ENCODE data around the gene DRC7.
"Not testable (repeated sequence)": the region's sequence is repeated elsewhere in the genome, so short reads cannot be mapped to it uniquely, and the experiment has no call there.

The DRC7 gene

DNA sequence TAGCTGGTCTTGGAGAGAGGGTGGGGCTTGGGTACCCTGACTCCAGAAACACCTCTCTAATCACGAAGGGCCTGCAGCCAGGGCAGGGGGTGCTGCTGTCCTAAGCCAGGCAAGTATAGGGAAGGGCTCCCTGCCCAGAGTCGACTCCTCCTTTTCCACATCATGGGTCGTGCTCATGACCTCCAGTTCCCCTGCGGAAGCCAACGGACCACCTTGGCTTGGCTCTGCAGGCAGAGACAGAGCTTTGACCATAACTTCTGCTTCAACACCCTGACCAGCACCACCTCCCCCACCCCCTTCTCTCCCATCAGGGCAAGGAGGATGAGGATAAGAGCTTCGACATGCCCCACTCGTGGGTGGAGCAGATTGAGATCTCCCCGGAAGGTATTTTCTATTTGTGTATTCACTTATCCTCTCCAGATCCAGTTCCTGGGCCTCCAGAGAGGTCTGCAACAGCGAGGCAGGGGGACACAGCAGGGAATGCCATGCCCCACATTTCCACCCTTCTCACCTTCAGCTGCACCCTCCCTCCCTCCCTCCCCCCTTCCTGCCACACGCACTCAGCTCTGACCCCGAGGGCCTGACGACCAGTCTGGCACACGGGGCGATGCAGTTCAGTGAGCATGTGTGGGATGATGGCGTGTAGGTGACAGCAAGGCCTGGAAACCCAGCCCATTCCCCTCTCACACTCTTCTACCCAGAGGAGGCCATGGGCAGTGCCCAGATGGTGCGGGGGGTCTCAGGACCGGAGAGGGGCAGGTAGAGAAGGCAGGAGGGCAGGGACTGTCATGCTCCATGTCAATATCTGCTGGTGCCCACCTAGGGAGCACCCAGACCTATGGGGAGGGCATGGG, 27.0 kb downstream of the DRC7 start:
- no peak for DNase-seq

DNA sequence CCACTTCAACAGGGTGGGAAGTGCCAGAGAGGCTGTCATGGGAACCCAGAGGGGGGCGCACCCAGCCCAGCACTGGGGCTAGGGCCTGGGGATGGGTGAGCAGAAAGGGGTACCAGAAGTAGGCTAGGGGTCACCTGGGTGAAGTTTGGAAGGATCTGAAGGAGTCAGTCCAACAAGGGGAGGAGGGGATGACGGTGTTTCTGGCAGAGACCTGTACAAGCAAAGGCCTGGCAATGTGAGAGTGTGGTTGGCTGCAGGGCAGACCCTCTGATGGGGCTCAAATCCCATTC, 27.5 kb downstream of the DRC7 start:
- no peak for DNase-seq

DNA sequence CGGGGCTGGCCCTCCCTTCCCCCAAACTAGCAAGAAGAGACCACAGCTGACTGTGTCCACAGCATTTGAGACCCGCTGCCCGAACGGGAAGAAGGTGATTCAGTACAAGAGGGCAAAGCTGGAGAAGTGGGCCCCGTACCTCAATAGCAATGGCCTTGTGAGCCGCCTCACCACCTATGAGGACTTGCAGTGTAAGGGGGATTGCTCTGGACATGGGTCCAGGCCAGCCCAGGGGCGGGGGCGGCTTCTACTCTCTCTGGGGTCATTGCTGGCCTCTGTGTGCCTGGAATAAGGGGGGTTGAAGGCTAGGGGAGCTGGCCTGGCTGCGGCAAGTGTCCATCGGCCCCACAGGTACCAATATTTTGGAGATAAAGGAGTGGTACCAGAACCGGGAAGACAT, 28.0 kb downstream of the DRC7 start:
- DNase-seq = no peak

DNA sequence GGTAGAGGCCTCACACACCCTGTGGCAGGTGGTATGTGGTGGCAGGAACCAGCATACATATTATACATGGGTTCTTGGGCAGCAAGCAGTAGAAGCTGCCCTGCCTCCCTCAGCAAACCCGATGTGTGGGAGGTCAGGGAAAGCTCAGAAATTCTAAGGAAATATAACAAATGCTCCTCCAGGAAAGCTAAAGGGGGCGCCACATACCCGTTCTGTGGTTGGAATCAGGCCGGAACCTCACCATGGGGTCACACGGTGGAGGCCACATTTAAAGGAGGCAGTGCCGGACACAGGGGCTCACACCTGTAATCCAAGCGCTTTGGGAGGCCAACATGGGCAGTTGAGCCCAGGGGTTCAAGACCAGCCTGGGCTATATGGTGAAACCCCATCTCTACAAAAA, 28.6 kb downstream of the DRC7 start:
- DNase-seq = no peak

DNA sequence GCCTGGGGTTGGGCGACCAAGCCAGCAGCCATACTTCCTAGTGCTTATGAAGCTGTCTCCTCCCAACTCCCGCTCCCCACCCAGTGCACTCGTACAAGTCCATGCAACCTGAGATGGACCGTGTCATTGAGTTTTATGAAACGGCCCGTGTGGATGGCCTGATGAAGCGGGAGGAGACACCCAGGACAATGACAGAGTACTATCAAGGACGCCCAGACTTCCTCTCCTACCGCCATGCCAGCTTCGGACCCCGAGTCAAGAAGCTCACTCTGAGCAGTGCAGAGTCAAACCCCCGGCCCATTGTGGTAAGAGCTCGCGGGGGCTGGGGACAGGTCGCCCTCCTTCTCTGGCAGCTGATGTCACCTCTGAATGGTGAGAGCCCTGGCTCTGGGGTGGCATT, 29.9 kb downstream of the DRC7 start:
- DNase-seq = no peak

DNA sequence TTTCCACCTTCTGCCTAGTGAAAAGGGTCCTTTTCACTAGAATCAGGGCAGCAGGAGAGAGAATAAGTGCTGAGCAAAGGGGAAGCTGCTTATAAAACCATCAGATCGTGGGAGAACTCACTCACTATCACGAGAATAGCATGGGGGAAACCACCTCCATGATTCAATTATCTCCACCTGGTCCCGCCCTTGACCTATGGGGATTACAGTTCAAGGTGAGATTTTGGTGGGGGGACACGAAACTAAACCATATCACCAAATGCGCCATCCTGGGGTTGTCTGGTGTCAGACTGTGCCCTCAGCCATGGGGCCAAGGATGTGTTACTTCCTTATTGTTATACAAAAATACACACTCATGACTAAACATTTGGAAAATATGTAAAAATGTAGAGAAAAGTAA, 30.5 kb downstream of the DRC7 start:
- no peak for DNase-seq

DNA sequence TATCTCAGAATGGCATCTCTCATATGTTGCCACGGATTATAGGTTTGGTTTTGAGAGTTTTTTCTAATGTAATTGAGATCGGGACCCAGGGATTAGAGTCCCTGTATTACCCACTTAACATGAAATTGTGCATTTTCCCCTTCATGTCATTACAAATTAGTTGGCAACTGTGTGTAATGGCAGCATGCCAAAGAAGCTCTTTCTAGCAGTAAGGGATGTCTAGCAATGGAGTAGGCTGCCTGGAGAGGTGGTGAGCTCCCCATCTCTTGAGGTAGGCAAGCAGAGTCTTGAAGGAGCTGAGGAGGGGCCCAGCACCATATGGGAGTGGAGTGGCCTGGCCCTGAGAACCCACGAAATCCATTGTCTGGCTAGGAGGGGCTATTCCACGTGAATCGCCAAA, 30.9 kb downstream of the DRC7 start:
- DNase-seq = no peak

DNA sequence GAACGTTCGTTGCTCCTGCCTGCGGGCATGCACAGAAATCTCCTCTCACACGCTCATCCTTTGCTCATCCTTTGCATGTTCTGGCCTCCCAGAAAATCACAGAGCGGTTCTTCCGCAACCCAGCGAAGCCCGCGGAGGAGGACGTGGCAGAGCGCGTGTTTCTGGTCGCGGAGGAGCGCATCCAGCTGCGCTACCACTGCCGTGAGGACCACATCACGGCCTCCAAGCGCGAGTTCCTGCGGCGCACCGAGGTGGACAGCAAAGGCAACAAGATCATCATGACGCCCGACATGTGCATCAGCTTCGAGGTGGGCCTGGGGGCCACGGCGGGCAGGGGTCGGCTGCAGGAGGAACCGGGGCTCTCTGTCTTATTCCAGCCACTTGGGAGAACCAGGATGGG, 31.4 kb downstream of the DRC7 start:
- no peak for DNase-seq

DNA sequence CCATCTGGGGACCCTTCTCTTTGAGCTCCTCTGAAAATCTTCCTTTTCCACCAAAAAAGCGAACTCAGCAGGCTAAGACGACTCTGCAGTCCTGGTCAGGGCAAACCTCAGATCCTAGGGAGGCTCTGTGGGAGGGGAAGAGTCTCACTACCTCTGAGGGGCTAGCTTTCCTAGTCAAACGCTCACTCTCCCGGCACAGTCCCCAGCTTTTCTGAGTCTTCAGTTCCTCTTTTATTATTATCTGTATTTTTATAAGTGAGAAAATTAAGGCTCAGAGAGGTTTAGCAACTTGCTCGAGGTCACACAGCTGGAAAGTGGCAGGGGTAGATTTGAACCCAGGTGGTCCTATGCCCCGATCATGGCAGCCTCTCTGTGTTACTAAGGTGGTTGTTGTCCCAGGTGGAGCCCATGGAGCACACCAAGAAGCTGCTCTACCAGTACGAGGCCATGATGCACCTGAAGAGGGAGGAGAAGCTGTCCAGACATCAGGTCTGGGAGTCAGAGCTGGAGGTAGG, 31.9 kb downstream of the DRC7 start:
- no peak for DNase-seq

DNA sequence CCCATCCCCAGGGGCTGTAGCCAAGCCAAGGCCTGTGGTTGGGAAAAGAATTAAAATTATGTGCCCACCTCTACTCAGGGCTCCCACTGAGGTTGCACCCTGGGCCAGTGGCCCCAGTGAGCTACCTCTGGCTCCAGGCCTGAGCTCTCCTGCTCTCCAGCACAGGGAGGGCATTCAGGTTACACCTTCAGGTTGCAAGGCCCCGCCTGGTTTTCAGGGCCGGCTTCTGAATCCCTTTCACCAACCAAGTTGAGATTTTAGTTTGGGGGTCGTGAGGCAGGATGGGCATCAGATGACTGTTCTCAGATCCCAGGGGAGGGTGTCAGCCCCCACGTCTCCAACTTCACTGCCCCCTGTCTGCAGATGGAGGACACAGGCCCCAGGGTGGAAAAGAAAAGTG, 33.0 kb downstream of the DRC7 start:
- no peak for DNase-seq

DNA sequence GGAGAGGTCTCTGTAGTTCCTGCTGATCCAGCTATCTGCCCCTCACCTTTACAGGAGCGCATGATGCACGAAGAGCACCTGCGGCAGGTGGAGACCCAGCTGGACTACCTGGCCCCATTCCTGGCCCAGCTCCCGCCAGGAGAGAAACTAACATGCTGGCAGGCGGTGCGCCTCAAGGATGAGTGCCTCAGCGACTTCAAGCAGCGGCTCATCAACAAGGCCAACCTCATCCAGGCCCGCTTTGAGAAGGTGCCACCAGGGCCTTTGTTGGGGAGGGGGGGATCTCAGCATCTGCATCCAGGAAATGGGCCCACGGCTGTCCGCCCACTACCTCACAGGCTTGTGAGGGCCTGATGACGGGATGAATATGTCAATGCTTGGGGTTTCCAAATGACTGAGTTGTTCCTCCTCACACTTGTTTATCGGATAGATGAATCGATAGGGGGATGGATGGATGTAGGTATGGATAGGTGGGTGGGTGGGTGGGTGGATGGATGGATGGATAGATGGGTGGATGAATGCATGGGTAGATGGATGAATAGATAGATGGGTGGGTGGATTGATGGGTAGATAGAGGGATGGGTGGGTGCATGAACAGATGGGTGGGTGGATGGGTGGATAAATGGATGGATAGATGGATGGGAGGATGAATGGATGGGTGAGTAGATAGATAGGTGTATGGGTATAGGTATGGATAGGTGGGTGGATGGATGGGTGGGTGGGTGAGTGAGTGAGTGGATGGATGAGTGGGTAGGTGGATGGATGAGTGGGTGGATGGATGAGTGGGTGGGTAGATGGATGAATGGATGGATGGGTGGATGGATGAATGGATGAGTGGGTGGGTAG, 34.0 kb downstream of the DRC7 start:
- DNase-seq = no peak

DNA sequence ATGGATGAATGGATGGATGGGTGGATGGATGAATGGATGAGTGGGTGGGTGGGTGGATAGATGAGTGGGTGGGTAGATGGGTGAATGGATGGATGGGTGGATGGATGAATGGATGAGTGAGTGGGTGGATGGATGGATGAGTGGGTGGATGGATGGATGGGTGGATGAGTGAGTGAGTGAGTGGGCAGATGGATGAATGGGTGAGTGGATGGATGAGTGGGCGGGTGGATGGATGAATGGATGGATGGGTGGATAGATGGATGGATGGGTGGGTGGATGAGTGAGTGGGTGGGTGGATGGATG, 34.5 kb downstream of the DRC7 start:
- no peak for DNase-seq

DNA sequence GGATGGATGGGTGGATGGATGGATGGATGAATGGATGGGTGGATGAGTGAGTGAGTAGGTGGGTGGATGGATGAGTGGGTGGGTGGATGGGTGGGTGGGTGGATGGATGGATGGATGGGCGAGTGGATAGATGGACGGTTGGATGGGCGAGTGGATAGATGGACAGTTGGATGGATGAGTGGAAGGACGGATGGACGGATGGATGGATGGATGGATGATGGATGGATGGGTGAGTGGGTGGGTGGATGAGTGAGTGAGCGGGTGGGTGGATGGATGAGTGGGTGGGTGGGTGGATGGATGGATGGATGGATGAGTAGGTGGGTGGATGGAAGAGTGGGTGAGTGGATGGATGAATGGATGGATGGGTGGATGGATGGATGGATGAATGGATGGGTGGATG, 35.2 kb downstream of the DRC7 start:
- DNase-seq = not testable (repeated sequence)

DNA sequence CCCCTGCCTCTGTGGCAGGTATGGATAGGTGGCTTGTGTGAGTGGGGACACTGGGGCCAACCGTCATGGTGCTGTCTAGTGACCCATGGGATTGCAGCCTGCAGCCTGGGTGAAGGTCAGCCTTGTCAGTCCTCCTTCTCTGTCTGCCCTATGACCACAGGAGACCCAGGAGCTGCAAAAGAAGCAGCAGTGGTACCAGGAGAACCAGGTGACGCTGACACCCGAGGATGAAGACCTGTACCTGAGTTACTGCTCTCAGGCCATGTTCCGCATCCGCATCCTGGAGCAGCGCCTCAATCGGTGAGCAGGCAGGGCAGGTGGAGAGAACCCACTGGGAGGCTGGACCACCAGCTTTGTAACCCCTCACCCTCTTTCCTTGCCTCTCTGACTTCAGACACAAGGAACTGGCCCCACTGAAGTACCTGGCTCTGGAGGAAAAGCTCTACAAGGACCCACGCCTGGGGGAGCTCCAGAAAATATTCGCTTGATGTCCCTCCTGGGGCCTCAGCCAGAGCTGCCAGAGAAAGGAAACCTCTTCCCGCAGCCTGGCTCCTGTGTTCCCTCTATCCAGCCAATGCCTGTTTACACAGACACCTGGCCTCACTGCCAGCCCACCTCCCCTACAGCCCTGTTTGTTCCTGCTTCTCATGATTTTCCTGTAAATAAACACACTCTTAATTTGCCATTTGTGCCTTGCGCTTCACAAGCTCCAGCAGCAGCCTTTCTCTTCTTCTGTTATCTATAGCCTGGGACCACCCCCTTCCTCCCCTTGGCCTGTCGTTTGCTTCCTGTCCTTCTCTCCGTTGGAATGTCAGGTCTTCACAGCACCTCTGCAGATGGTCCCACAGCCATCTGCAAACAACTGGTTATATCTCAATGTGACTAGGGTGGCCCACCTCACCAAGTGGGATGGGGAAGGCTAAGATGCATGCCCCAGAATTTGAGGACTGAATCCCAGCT, 36.4 kb downstream of the DRC7 start:
- no peak for DNase-seq

DNA sequence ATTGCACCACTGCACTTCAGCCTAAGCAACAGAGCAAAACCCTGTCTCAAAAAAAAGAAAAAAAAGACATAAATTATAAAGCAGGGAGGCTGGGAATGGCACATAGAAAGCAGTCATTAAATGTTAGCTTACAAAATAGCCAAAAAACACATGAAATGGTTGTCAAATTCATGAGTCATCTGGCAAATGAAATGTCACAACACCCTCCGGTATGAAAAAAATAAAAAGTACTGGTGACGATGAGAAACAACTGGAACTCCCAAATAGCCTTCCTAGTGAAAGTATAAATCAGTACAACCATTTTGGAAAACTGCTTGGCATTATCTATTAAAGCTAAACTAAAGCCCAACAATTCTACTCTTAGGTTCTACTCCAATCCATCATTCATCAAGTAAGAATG, 37.4 kb downstream of the DRC7 start:
- peak in 1 of 2 donors; percentile 14 for DNase-seq

DNA sequence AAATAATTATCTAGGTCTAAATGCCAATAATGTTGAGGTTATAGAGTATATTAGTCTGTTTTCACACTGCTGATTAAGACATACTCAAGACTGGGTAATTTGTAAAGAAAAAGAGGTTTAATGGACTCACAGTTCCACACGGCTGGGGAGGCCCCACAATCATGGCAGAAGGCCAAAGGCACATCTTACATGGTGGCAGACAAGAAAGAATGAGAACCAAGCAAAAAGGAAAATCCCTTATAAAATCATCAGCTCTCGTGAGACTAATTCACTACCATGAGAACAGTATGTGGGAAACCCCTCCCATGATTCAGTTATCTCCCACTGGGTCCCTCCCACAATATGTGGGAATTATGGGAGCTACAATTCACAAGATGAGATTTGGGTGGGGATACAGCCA, 38.1 kb downstream of the DRC7 start:
- DNase-seq = no peak

DNA sequence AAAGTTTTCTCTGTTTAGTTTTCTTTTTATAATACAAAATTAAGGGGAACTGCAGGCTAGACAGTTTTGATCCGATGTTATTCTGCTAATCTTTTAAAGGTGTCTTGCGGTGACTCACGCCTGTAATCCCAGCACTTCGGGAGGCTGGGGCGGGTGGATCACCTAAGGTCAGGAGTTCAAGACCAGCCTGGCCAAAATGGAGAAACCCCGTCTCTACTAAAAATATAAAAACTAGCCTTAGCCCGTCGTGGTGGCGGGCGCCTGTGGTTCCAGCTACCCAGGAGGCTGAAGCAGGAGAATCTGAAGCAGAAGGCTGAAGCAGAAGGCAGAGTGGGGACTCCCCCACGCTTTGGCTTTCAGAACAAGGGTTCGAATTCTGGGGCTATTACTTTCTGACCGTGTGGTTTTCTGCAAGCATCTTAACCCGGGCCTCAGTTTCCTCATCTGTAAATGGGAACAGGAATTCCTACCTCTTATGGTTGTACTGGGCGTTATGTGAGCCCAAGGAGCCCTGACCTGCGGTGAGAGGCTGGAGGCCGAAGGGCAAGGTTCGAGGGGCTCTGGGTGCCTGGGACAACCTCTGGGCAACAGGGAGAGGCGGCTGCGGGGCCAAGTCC, 39.8 kb downstream of the DRC7 start:
- DNase-seq = no peak

DNA sequence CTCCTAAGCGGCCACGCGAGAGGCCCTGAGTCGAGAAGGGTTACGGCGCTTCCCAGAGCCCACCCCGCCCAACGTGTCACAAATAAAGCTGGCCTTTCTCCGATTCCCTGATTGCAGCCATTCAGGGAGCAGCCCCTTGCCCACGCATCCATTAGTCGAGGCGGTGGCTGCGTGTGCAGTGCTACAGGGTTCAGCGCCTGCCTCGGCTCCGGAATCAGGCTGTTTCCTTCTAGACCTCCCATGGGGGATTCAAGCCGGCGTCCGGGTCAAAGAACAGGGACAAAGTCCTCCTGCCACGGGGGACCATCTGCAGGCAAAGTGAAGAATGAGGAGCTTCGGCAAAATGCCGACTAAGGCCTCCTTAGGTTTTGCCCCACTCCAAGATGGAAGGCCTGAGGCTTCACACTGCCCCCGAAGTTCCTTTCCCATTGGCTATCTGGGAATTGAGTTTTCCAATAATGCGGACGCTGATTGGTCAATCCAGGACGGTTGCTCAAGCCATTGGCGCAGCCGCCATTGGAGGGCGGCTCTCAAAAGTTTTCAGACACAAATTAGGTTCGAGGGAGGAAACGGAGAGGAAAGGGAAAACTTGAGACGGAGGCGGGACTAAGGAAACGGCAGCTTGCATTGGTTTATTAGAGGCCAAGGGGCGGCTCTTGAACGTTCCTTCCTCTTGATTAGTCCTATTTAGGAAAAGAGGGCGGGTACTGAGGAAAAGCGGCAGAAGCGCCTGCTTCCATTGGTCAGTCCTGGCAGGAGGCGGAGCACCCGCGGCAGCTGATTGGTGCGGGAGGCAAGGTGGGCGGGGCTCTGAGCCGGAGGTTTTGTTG, 40.5 kb downstream of the DRC7 start:
- peak; percentile 84 to 100 for DNase-seq

DNA sequence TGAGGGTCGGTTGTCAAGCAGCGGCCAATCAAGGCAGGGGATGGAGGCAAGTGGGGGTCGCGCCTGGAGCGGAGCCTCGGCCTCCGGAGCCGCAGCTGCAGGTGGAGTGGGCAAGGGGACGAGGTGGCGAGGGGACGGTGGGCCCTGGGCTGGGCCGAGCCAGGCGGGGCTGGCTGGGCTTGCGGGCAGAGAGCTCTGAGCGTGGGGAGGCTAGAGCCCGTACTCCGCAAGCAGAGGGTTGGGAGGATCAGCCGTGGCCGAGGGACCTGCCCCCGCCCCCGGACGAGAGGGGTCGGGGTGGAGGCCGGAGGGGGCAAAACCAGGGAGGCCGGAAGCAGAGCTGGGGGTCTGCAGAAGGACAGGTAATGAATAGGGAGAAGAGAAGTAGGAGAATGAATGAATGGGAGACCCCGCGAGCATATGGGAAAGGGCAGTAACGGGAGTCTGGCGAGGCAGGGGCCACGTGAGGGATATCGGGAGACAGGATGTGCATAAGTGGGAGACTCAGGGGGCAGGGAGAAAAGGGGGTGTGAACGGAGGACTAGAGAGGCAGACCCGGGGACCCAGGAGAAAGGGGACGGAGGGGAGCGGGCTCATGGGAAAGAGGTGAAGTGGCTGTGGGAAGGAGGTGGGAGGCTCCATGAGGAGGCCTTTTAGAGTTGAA, 41.3 kb downstream of the DRC7 start, which contains the start of gene KATNB1:
TSS of gene KATNB1 (plus strand) at position 16 of the 664 bp plus-strand sequence. CDS start 1,474 bp downstream, outside the sequence.
- DNase-seq = no peak

DNA sequence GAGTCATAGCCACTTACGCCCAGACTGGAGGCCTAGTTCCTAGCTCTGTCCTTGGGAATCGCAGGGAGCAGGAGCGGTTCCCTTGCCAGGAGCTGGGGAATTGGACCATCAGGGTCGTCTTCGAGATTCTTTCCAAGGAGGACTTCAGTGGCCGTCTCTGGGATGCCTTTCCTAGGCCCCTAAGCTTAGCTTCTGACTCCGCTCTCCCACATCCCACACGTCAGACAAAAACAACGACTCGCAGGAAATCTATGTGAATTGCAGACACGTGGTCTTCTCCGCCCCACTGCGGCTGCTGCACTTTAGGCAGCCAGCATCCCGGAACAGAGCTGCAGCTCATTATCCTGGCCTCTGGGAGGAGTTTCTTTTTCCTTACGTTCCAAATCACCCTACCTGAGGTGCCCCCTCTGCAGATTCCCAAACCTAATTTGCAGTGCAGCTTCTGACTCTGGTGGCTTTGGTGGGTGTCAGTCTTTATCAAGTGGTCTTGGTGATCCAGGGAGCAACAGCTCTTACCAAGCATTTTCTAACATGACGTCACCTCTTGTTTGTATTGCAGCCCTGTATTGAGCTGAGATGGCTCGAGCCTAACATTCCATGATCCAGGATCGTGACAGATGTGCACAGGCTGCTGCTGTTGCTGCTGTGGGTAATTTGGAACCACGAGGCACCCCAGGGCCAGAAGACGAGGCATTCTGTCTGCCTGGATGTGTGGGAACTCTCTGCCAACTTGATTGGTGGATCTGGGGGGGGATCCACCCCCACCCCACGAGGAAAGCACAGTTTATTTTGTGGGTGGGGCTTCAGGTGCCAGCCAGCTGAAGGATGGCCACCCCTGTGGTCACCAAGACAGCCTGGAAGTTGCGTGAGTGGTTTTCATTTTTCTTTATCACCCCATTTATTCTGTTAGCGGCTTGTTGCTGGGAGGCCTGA, 42.1 kb downstream of the DRC7 start:
- DNase-seq = peak in 1 of 2 donors; percentile 57

All from bone marrow (tissue), 2 donors.